NCI-H524 (cell line): ENCODE measurements around the gene RNF25.

Experiments used
- DNase-seq, 2 experiments: peaks; one replicate each; lab custom pipeline; 2025; lab: John Stamatoyannopoulos, UW

Gene RNF25

GRCh38 chr2:218680061-218680460 lies 8.3 kb upstream of the RNF25 start:
- DNase-seq, result no peak

- no peak for DNase-seq
These were observed 7.3 kb upstream of the RNF25 start for GRCh38 chr2:218679119-218679518.

GRCh38 chr2:218671097-218671653 lies 627 bp downstream of the RNF25 start:
- DNase-seq, result no peak

GRCh38 chr2:218664653-218665052 lies 7.1 kb downstream of the RNF25 start:
- no peak for DNase-seq

- no peak for DNase-seq
These were observed 7.9 kb downstream of the RNF25 start for GRCh38 chr2:218663901-218664300.

GRCh38 chr2:218662827-218663226 lies 9.0 kb downstream of the RNF25 start:
- DNase-seq, result no peak

GRCh38 chr2:218662377-218662776 lies 9.4 kb downstream of the RNF25 start:
- no peak for DNase-seq

GRCh38 chr2:218659988-218660358 lies 11.8 kb downstream of the RNF25 start:
- DNase-seq, result no peak

GRCh38 chr2:218659258-218659987 lies 12.4 kb downstream of the RNF25 start, which contains the start of the genes BCS1L and ZNF142:
Gene BCS1L, plus strand, starts transcription at chr2:218659683. Its CDS starts 1,305 bp downstream, at chr2:218660988.
Gene ZNF142, minus strand, starts transcription at chr2:218659623. Its CDS starts 3,194 bp downstream, at chr2:218656429.
- peak; percentile 90 to 92 for DNase-seq

- peak; percentile 42 to 59 for DNase-seq
These were observed 13.0 kb downstream of the RNF25 start for GRCh38 chr2:218658671-218659257.

- no peak for DNase-seq
These were observed 16.1 kb downstream of the RNF25 start for GRCh38 chr2:218655751-218656150.

GRCh38 chr2:218648787-218649100 lies 23.1 kb downstream of the RNF25 start:
- no peak for DNase-seq

GRCh38 chr2:218648088-218648786 lies 23.6 kb downstream of the RNF25 start:
- DNase-seq, result peak; percentile 25 to 61

- DNase-seq, result no peak
These were observed 26.7 kb downstream of the RNF25 start for GRCh38 chr2:218645126-218645525.

- no peak for DNase-seq
These were observed 27.1 kb downstream of the RNF25 start for GRCh38 chr2:218644721-218645120.

GRCh38 chr2:218643751-218644310 lies 28.0 kb downstream of the RNF25 start:
- DNase-seq, result no peak

GRCh38 chr2:218642786-218643185 lies 29.0 kb downstream of the RNF25 start:
- DNase-seq, result no peak

GRCh38 chr2:218642121-218642656 lies 29.6 kb downstream of the RNF25 start:
- no peak for DNase-seq

GRCh38 chr2:218638372-218638771 lies 33.4 kb downstream of the RNF25 start:
- DNase-seq, result no peak

GRCh38 chr2:218635719-218636118 lies 36.1 kb downstream of the RNF25 start:
- DNase-seq, result no peak

GRCh38 chr2:218631837-218632236 lies 40.0 kb downstream of the RNF25 start:
- DNase-seq, result no peak

GRCh38 chr2:218627939-218628338 lies 43.9 kb downstream of the RNF25 start:
- no peak for DNase-seq
